Glutamatergic neuron (in vitro differentiated cells): ENCODE data around the gene CMPK2. TPM values are rescaled to one million over a fixed set of nuclear protein-coding genes. Genes with fewer than 3 reads are reported as not detected.
"Not testable (repeated sequence)": the region's sequence is repeated elsewhere in the genome, so short reads cannot be mapped to it uniquely, and the experiment has no call there.

Experiments
- DNase-seq: peaks from one replicate; pipeline ENCODE4 v3.0.0; 2022
- H3K27ac Mint-ChIP-seq: one replicate; pipeline ENCODE4 v1.8.0; 2020; ENCODE audit warnings: mild to moderate bottlenecking, mixed read lengths, inconsistent platforms; ENCODE audit not compliant: unreplicated experiment
- H3K27me3 Mint-ChIP-seq: one replicate; pipeline ENCODE4 v1.8.0; 2020; ENCODE audit warnings: mild to moderate bottlenecking, moderate library complexity, mixed read lengths, inconsistent platforms; ENCODE audit not compliant: unreplicated experiment
- H3K36me3 Mint-ChIP-seq: one replicate; pipeline ENCODE4 v1.8.0; 2020; ENCODE audit warnings: mild to moderate bottlenecking, mixed read lengths, inconsistent platforms; ENCODE audit not compliant: unreplicated experiment
- H3K4me1 Mint-ChIP-seq: one replicate; pipeline ENCODE4 v1.8.0; 2020; ENCODE audit warnings: mild to moderate bottlenecking, low read depth, mixed read lengths, inconsistent platforms; ENCODE audit not compliant: unreplicated experiment
- H3K4me3 Mint-ChIP-seq: one replicate; pipeline ENCODE4 v1.8.0; 2020; ENCODE audit warnings: mild to moderate bottlenecking, mixed read lengths, inconsistent platforms; ENCODE audit not compliant: unreplicated experiment
- H3K9me3 Mint-ChIP-seq: one replicate; pipeline ENCODE4 v1.8.0; 2020; ENCODE audit warnings: mild to moderate bottlenecking, moderate library complexity, mixed read lengths, inconsistent platforms; ENCODE audit not compliant: unreplicated experiment
- total RNA-seq: library from RNA; stranded (reverse); fragmentation: NEBNext Ultra II Directional; extraction: Animal tissue kit (Norgen Biotek cat#: 25700); gene quantifications from one replicate; pipeline ENCODE4 v1.2.1, GENCODE V29; 2021; ENCODE audit not compliant: unreplicated experiment
- TF ChIP-seq, protein P1 (sequence below): fragments of 200-600 bp; sonication (generic); IDR thresholded peaks from one replicate; pipeline ENCODE4 v1.5.0; 2021; ENCODE audit not compliant: partially characterized antibody, unreplicated experiment

CMPK2 gene
- total RNA-seq, 1 donor from 2014 or later = 0.81 TPM

DNA sequence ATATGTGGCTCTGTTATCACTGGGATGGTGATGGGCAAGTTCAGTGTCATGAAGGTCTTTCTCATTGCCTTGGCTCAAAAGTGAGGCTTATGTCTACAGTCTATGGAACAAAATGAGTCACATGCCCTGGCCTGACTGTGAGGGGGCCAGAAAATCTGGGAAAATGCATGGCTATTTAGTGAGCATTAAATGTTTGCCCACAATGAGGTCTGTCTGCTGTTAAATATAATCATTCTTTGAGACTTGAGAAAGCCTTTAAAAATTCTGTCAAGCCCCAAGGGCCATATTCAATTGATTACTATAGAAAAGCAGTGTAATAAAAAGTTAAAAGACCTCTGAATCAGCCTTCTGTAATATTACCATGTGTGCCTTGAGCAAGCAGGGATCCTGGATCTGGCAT lies 46.0 kb upstream of the CMPK2 start:
- TF ChIP-seq, protein P1, sequence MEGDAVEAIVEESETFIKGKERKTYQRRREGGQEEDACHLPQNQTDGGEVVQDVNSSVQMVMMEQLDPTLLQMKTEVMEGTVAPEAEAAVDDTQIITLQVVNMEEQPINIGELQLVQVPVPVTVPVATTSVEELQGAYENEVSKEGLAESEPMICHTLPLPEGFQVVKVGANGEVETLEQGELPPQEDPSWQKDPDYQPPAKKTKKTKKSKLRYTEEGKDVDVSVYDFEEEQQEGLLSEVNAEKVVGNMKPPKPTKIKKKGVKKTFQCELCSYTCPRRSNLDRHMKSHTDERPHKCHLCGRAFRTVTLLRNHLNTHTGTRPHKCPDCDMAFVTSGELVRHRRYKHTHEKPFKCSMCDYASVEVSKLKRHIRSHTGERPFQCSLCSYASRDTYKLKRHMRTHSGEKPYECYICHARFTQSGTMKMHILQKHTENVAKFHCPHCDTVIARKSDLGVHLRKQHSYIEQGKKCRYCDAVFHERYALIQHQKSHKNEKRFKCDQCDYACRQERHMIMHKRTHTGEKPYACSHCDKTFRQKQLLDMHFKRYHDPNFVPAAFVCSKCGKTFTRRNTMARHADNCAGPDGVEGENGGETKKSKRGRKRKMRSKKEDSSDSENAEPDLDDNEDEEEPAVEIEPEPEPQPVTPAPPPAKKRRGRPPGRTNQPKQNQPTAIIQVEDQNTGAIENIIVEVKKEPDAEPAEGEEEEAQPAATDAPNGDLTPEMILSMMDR = no peak
- Mint-ChIP-seq H3K4me3 (no peak overlapping the region), H3K9me3 (peaks cover 2% of the 10 kb centered on the region), H3K27me3 (no peaks in the 10 kb centered on the region), H3K4me1 (no peaks in the 10 kb centered on the region), H3K27ac (no peak overlapping the region), H3K36me3 (peaks cover 15% of the 10 kb centered on the region)
- no peak for DNase-seq

DNA sequence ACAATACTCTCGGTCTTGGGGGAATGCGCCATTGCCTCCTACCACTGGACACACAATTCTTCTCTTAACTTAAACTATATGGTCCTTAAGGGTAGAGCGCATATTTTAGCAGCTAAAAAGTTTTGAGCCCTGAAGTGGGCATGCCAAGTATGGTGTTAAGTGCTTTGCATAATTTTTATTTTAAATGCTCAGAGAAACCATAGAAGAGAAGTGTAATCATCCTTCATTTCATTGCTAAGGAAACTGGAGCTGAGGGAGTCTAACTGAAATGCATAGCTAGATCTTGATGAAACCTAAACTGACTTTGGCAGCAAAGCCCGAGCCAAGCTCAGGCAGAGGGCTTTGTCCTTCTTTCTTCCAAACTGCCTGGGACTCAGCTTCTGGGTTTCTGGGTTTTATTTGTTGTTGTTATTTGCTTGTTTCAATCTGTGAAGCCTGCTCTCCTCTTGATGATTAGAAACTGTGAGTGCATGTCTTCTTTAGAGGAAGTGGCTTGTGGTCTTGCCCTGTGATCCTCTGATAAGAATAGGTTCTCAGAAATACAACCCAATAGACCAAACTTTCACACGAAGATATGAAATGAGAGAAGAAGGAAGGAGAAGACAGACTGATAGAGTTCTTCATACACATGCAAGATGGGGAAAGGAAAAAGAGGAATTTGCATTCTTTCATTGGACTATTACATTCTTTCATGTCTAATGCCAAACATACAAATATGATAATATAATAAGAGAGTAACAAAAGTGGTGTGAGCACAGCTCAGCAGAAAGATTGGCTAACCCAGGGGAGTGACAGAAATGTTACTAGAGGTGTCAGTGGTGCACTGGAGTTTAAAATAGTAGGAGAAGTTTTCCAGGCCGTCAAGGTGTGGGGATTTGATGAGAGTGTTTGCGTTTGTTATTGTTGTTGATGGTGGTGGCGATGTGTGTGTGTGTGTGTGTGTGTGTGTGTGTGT lies 44.0 kb upstream of the CMPK2 start:
- H3K9me3 Mint-ChIP-seq = no peaks in the 10 kb centered on the region
- no peak for DNase-seq
- H3K36me3 Mint-ChIP-seq = peaks cover 15% of the 10 kb centered on the region
- H3K4me3 Mint-ChIP-seq = no peak overlapping the region
- no peaks in the 10 kb centered on the region for H3K27me3 Mint-ChIP-seq
- H3K4me1 Mint-ChIP-seq = no peaks in the 10 kb centered on the region
- no peak overlapping the region for H3K27ac Mint-ChIP-seq
- TF ChIP-seq, protein P1 = no peak

DNA sequence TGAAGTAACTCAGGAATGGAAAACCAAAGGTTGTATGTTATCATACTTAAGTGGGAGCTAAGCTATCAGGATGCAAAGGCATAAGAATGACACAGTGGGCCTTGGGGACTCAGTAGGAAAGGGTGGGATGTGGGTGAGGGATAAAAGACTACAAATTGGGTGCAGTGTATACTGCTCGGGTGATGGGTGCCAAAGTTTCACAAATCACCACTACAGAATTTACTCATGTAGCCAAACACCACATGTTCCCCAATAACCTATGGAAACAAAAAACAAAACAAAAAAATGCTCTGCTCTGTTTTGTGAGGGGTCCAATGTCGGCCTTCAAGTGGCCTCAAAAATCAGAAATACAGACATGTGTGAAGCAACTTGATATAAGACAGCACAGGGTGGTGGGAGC lies 42.6 kb upstream of the CMPK2 start:
- TF ChIP-seq, protein P1 = no peak
- Mint-ChIP-seq H3K4me3 (no peak overlapping the region), H3K36me3 (peaks cover 12% of the 10 kb centered on the region), H3K27me3 (no peaks in the 10 kb centered on the region), H3K4me1 (no peaks in the 10 kb centered on the region), H3K27ac (no peak overlapping the region), H3K9me3 (no peaks in the 10 kb centered on the region)
- DNase-seq = no peak

DNA sequence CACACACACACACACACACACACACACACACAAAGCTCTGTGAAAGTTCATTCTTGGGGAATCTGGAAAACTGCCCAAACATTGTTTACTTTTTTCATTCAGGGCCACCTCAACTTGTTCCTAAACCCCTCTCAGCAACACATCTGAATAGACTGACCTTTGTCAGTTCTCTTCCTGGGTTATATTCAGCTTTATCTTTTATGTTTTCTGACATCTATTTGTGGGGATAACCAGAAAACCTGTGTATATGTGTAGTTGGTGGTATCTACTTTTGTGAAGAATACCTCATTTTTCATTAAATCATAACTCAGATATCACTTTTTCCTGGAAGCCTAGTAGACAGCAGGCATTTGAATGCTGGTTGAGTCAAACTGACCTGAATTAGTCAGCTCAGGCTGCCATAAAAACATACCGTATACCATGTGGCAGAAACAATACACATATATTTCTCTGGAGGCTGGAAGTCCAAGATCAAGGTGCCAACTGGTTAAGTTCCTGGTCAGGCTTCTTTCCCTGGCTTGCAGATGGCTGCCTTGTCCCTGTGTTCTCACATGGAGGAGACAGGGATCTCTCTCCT lies 40.5 kb upstream of the CMPK2 start:
- Mint-ChIP-seq H3K4me1 (no peaks in the 10 kb centered on the region), H3K27me3 (peaks cover 2% of the 10 kb centered on the region), H3K4me3 (no peak overlapping the region), H3K27ac (no peak overlapping the region), H3K36me3 (peaks cover 12% of the 10 kb centered on the region), H3K9me3 (peaks cover 2% of the 10 kb centered on the region)
- TF ChIP-seq, protein P1 = no peak
- no peak for DNase-seq

DNA sequence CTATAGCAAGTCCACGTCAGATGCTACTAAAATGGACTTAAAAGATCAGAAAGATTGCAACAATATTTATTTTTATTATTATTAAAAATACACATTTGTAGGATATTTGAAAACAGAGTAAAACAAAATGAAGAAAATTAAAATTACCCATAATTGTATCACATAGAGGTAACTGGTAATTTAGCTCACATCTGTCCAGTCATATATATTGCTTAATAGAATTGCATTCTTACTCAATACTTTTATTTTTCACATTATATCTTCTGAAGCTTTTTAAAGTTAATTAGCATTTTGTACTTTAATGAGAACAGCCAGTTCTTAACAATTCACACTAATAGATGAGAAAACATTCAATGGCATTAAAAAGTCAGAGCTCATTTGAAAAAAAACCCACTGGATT lies 40.0 kb upstream of the CMPK2 start:
- Mint-ChIP-seq H3K4me3 (no peak overlapping the region), H3K36me3 (peaks cover 12% of the 10 kb centered on the region), H3K9me3 (peaks cover 2% of the 10 kb centered on the region), H3K4me1 (no peaks in the 10 kb centered on the region), H3K27ac (no peak overlapping the region), H3K27me3 (peaks cover 2% of the 10 kb centered on the region)
- TF ChIP-seq, protein P1 = no peak
- DNase-seq = no peak

DNA sequence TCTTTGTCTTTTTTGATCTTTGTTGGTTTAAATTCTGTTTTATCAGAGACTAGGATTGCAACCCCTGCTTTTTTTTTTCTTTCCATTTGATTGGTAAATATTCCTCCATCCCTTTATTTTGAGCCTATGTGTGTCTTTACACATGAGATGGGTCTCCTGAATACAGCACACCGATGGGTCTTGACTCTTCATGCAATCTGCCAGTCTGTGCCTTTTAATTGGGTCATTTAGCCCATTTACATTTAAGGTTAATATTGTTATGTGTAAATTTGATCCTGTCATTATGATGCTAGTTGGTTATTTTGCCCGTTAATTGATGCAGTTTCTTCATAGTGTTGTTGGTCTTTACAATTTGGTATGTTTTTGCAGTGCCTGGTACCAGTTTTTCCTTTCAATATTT lies 36.9 kb upstream of the CMPK2 start:
- H3K4me1 Mint-ChIP-seq, H3K9me3 Mint-ChIP-seq, H3K27me3 Mint-ChIP-seq, H3K4me3 Mint-ChIP-seq, DNase-seq, H3K27ac Mint-ChIP-seq: not testable (repeated sequence)
- H3K36me3 Mint-ChIP-seq = peaks cover 12% of the 10 kb centered on the region
